H1 (cell line): Measurements from ENCODE around the gene MMP21. TPM values are rescaled to one million over a fixed set of nuclear protein-coding genes. Genes with fewer than 3 reads are reported as not detected.

Experiments used
- CTCF ChIA-PET: fragments of 300-600 bp; sonication (Branson Sonifier 250); formaldehyde crosslinking; loops from one replicate; lab custom pipeline; 2021; ENCODE audit not compliant: partially characterized antibody; lab: Charles Lee
- POLR2A ChIA-PET: fragments of 300-600 bp; sonication (Branson Sonifier 250); formaldehyde crosslinking; loops from one replicate; lab custom pipeline; 2021; ENCODE audit warnings: inconsistent platforms; ENCODE audit not compliant: partially characterized antibody; lab: Charles Lee
- DNase-seq, 2 experiments: peaks; one replicate each; pipeline versions ENCODE4 v3.0.0 to v3.0.0-alpha.2; 2010 to 2022; ENCODE audit warnings: low spot score in 2 of 2, low read depth in 1 of 2, mixed read lengths in 1 of 2
- FAIRE-seq: peaks from 2 replicates; lab custom pipeline; 2011; peaks lifted over from hg19 to GRCh38; lab: Jason Lieb, UNC
- H2AFZ ChIP-seq: 2 replicates; pipeline ENCODE4 v1.8.1; 2012; ENCODE audit warnings: low read length, inconsistent platforms
- H2AK5ac ChIP-seq: 2 replicates; pipeline ENCODE4 v1.6.1; 2013; ENCODE audit warnings: low read depth, low read length
- H2BK120ac ChIP-seq: replicated peaks from 2 replicates; pipeline ENCODE3; 2013; ENCODE audit warnings: low read depth, low read length, inconsistent platforms
- H2BK12ac ChIP-seq: 2 replicates; pipeline ENCODE4 v1.6.1; 2013; ENCODE audit warnings: low read depth, low read length
- H2BK15ac ChIP-seq: 2 replicates; pipeline ENCODE4 v1.6.1; 2013; ENCODE audit warnings: low read length
- H2BK20ac ChIP-seq: 2 replicates; pipeline ENCODE4 v1.6.1; 2013; ENCODE audit warnings: low read length
- H2BK5ac ChIP-seq: 2 replicates; pipeline ENCODE4 v1.6.1; 2013; ENCODE audit warnings: low read depth, low read length
- H3K14ac ChIP-seq: 2 replicates; pipeline ENCODE4 v1.6.1; 2013; ENCODE audit warnings: inconsistent platforms; ENCODE audit not compliant: insufficient read length
- H3K18ac ChIP-seq: 2 replicates; pipeline ENCODE4 v1.6.1; 2013; ENCODE audit warnings: low read length; ENCODE audit errors: extremely low read depth
- H3K23ac ChIP-seq: 2 replicates; pipeline ENCODE4 v1.6.1; 2013; ENCODE audit warnings: inconsistent platforms; ENCODE audit not compliant: insufficient read length
- H3K23me2 ChIP-seq: 2 replicates; pipeline ENCODE4 v1.6.1; 2013; ENCODE audit warnings: low read depth, low read length
- H3K27ac ChIP-seq: 2 replicates; pipeline ENCODE4 v1.6.1; 2011; ENCODE audit warnings: low read depth, low read length, inconsistent platforms
- H3K27me3 ChIP-seq, 4 experiments: replicated peaks in 1 of 4; 1 replicate in 1 of 4; 2 replicates in 3 of 4; pipeline versions ENCODE4 v1.6.1 to v1.8.1; 2011 to 2013; ENCODE audit warnings: low read length in 3 of 4, mild to moderate bottlenecking in 3 of 4, inconsistent platforms in 2 of 4, mixed read lengths in 2 of 4, moderate library complexity in 1 of 4; ENCODE audit not compliant: control insufficient read depth in 3 of 4, insufficient read depth in 3 of 4; ENCODE audit errors: extremely low read depth in 1 of 4
- H3K36me3 ChIP-seq, 4 experiments: 2 replicates each; pipeline versions ENCODE4 v1.6.1 to v1.8.1; 2011 to 2013; ENCODE audit warnings: mild to moderate bottlenecking in 4 of 4, low read length in 3 of 4, moderate library complexity in 2 of 4, control low read depth in 1 of 4, inconsistent platforms in 1 of 4; ENCODE audit not compliant: insufficient read depth in 4 of 4, control insufficient read depth in 2 of 4
- H3K4ac ChIP-seq: replicated peaks from 2 replicates; pipeline ENCODE3; 2013; ENCODE audit warnings: low read length, low read depth, mixed read lengths, inconsistent platforms; ENCODE audit not compliant: insufficient read length
- H3K4me1 ChIP-seq, 4 experiments: replicated peaks in 1 of 4; 1 replicate in 1 of 4; 2 replicates in 3 of 4; pipeline versions ENCODE4 v1.6.1 to v1.8.1; 2011 to 2013; ENCODE audit warnings: low read length in 3 of 4, inconsistent platforms in 2 of 4, mixed read lengths in 1 of 4; ENCODE audit not compliant: insufficient read depth in 4 of 4, control insufficient read depth in 3 of 4
- H3K4me2 ChIP-seq, 2 experiments: 2 replicates each; pipeline versions ENCODE4 v1.6.1 to v1.8.1; 2011 to 2013; ENCODE audit warnings: low read depth in 2 of 2, low read length in 2 of 2, control low read depth in 1 of 2, inconsistent platforms in 1 of 2, mild to moderate bottlenecking in 1 of 2; ENCODE audit not compliant: insufficient read depth in 1 of 2
- H3K4me3 ChIP-seq, 4 experiments: fragments of 200-600, 300-600 bp in 1 of 4; sonication (generic), shearing (Covaris generic), sonication (Bioruptor Twin) in 1 of 4; 2 replicates each; pipeline versions ENCODE4 v1.5.1 to v1.8.1; 2011 to 2016; ENCODE audit warnings: low read length in 4 of 4, low read depth in 3 of 4, control low read depth in 2 of 4, inconsistent platforms in 2 of 4, mild to moderate bottlenecking in 2 of 4, mixed read lengths in 1 of 4, moderate library complexity in 1 of 4; ENCODE audit not compliant: insufficient read depth in 2 of 4; ENCODE audit errors: extremely low read depth in 1 of 4
- H3K56ac ChIP-seq: replicated peaks from 2 replicates; pipeline ENCODE3; 2013; ENCODE audit warnings: low read depth, mild to moderate bottlenecking, mixed read lengths, low read length, inconsistent platforms; ENCODE audit not compliant: insufficient read length
- H3K79me1 ChIP-seq: 2 replicates; pipeline ENCODE4 v1.6.1; 2013; ENCODE audit warnings: low read depth, low read length, control low read depth
- H3K79me2 ChIP-seq, 2 experiments: 2 replicates each; pipeline versions ENCODE4 v1.6.1 to v1.8.1; 2012 to 2013; ENCODE audit warnings: low read length in 2 of 2, mild to moderate bottlenecking in 2 of 2, inconsistent platforms in 1 of 2; ENCODE audit not compliant: insufficient read depth in 2 of 2, control insufficient read depth in 1 of 2
- H3K9ac ChIP-seq, 4 experiments: replicated peaks in 1 of 4; 1 replicate in 1 of 4; 2 replicates in 3 of 4; pipeline versions ENCODE4 v1.6.1 to v1.8.1; 2011 to 2013; ENCODE audit warnings: low read depth in 3 of 4, low read length in 3 of 4, control low read depth in 2 of 4, mild to moderate bottlenecking in 2 of 4, moderate library complexity in 2 of 4, inconsistent platforms in 1 of 4; ENCODE audit errors: extremely low read depth in 1 of 4
- H3K9me3 ChIP-seq, 2 experiments: 2 replicates each; pipeline versions ENCODE4 v1.6.1 to v1.8.1; 2012 to 2013; ENCODE audit warnings: mild to moderate bottlenecking in 2 of 2, moderate library complexity in 2 of 2, control low read depth in 1 of 2, inconsistent platforms in 1 of 2, low read depth in 1 of 2, low read length in 1 of 2, mixed read lengths in 1 of 2; ENCODE audit not compliant: insufficient read depth in 2 of 2
- H4K20me1 ChIP-seq, 2 experiments: replicated peaks in 1 of 2; 2 replicates each; pipeline versions ENCODE3 to v1.8.1; 2011 to 2013; ENCODE audit warnings: inconsistent platforms in 2 of 2, low read length in 2 of 2, mild to moderate bottlenecking in 1 of 2; ENCODE audit not compliant: insufficient read depth in 2 of 2, control insufficient read depth in 1 of 2
- H4K5ac ChIP-seq: 2 replicates; pipeline ENCODE4 v1.6.1; 2013; ENCODE audit warnings: low read length, low read depth, mixed read lengths, inconsistent platforms; ENCODE audit not compliant: insufficient read length
- H4K8ac ChIP-seq: 2 replicates; pipeline ENCODE4 v1.8.0; 2013; ENCODE audit warnings: mild to moderate bottlenecking, moderate library complexity, low read length, inconsistent platforms; ENCODE audit not compliant: insufficient read depth; ENCODE audit errors: extremely low read depth
- H4K91ac ChIP-seq: replicated peaks from 2 replicates; pipeline ENCODE3; 2013; ENCODE audit warnings: low read length, mixed read lengths, inconsistent platforms; ENCODE audit not compliant: insufficient read length
- CBX5 ChIP-seq: fragments of 300-800, 300-1000 bp; sonication (generic); IDR thresholded peaks from 2 replicates; pipeline ENCODE4 v1.7.1; 2016; ENCODE audit warnings: antibody characterized with exemption, low read length, low read depth
- CHD1 ChIP-seq: IDR thresholded peaks from 2 replicates; pipeline ENCODE4 v1.6.1; 2012; ENCODE audit warnings: low read depth, low read length, improper control_type of control experiment
- CHD2 ChIP-seq: IDR thresholded peaks from 2 replicates; pipeline ENCODE4 v1.6.1; 2012; ENCODE audit warnings: low read length, improper control_type of control experiment
- CTBP2 ChIP-seq: IDR thresholded peaks from 2 replicates; pipeline ENCODE4 v1.7.0; 2011; ENCODE audit warnings: borderline replicate concordance, mild to moderate bottlenecking, moderate library complexity, mixed read lengths, low read length; ENCODE audit not compliant: insufficient read depth, insufficient read length
- CTCF ChIP-seq, 3 experiments: IDR thresholded peaks; 1 replicate in 2 of 3; 2 replicates in 1 of 3; pipeline versions ENCODE4 v1.5.1 to v1.6.1; 2011; ENCODE audit warnings: low read length in 3 of 3, mild to moderate bottlenecking in 3 of 3, inconsistent platforms in 2 of 3, low read depth in 1 of 3, moderate library complexity in 1 of 3; ENCODE audit not compliant: insufficient read depth in 1 of 3; ENCODE audit errors: control extremely low read depth in 1 of 3
- EP300 ChIP-seq, 2 experiments: IDR thresholded peaks; 1 replicate in 1 of 2; 2 replicates in 1 of 2; pipeline ENCODE4 v1.6.1; 2011 to 2012; ENCODE audit warnings: low read depth in 2 of 2, low read length in 2 of 2, mild to moderate bottlenecking in 2 of 2, borderline replicate concordance in 1 of 2, inconsistent platforms in 1 of 2, moderate library complexity in 1 of 2
- HDAC6 ChIP-seq: IDR thresholded peaks from one replicate; pipeline ENCODE4 v1.7.1; 2012; ENCODE audit warnings: low read depth, mild to moderate bottlenecking, inconsistent platforms, low read length, moderate library complexity
- JUND ChIP-seq: IDR thresholded peaks from 2 replicates; pipeline ENCODE4 v1.6.1; 2011; ENCODE audit warnings: mild to moderate bottlenecking, improper control_type of control experiment, low read length
- NANOG ChIP-seq: IDR thresholded peaks from 2 replicates; pipeline ENCODE4 v1.6.1; 2011; ENCODE audit warnings: low read length, low read depth, mild to moderate bottlenecking, inconsistent platforms; ENCODE audit not compliant: insufficient read depth, poor library complexity, severe bottlenecking
- SUZ12 ChIP-seq: fragments of 200-600 bp; sonication (generic); IDR thresholded peaks from 2 replicates; pipeline ENCODE4 v1.6.1; 2012; ENCODE audit warnings: mild to moderate bottlenecking, inconsistent platforms, low read length, moderate library complexity, mixed read lengths
- TAF7 ChIP-seq: optimal IDR thresholded peaks from 2 replicates; pipeline ENCODE3; 2011; ENCODE audit warnings: low read depth, mild to moderate bottlenecking, inconsistent platforms, low read length, moderate library complexity, borderline replicate concordance
- WGBS, 2 experiments: shearing (Covaris generic) in 1 of 2; methylation state at CpG; one replicate each; pipeline versions ENCODE4 v1.1.6 to v1.1.7; 2013 to 2015; ENCODE audit warnings: low lambda C conversion rate in 2 of 2, mixed read lengths in 2 of 2, inconsistent platforms in 1 of 2, low coverage in 1 of 2, missing lambda C conversion rate in 1 of 2; ENCODE audit not compliant: insufficient replicate concordance in 2 of 2, insufficient coverage in 1 of 2, insufficient read length in 1 of 2; ENCODE audit errors: extremely low coverage in 1 of 2, missing lambda C conversion rate in 1 of 2; 5-methylcytosine and 5-hydroxymethylcytosine counted together
- polyA plus RNA-seq, 7 experiments: library from polyadenylated mRNA; depleted of rRNA in 3 of 7; stranded (reverse) in 5 of 7; unstranded in 2 of 7; fragments of >200 nt in 5 of 7; fragments of 200-250 nt in 2 of 7; gene quantifications; 1 replicate in 5 of 7; 2 replicates in 1 of 7; 4 replicates in 1 of 7; pipeline versions ENCODE4 v1.2.1 to v1.2.3, GENCODE V29; 2011 to 2013; ENCODE audit warnings: missing spikeins in 2 of 7, mixed read lengths in 2 of 7
- total RNA-seq: library from RNA; stranded (reverse); fragmentation: NEBNext Ultra II Directional; extraction: Animal tissue kit (Norgen Biotek cat#: 25700); gene quantifications from 2 replicates; pipeline ENCODE4 v1.2.1, GENCODE V29; 2021

MMP21 gene
- total and polyA plus RNA-seq, 2 of the 8 experiments (the other 6 are each of a cell fraction or from before 2014, with no cell fraction given) = not detected

- Histone ChIP-seq H3K18ac (no peak overlapping the region), H3K56ac (no peak overlapping the region), H3K4ac (no peak overlapping the region), H2BK120ac (no peak overlapping the region), H3K9ac (no peak overlapping the region), H3K27me3 (no peaks in the 10 kb centered on the region), H2AFZ (no peak overlapping the region), H2AK5ac (no peak overlapping the region), H3K4me1 (no peaks in the 10 kb centered on the region), H3K23me2 (no peaks in the 10 kb centered on the region), H3K14ac (no peak overlapping the region), H4K20me1 (no peaks in the 10 kb centered on the region), H3K4me2 (no peak overlapping the region), H4K8ac (no peak overlapping the region), H3K36me3 (no peaks in the 10 kb centered on the region), H2BK15ac (no peak overlapping the region), H3K4me3 (no peak overlapping the region), H2BK20ac (no peak overlapping the region), H3K9me3 (no peaks in the 10 kb centered on the region), H3K23ac (no peak overlapping the region), H2BK5ac (no peak overlapping the region), H3K79me1 (no peaks in the 10 kb centered on the region), H4K5ac (no peak overlapping the region), H2BK12ac (no peak overlapping the region), H3K79me2 (no peaks in the 10 kb centered on the region), H4K91ac (no peak overlapping the region), H3K27ac (no peak overlapping the region)
- DNase-seq (no peak), FAIRE-seq (no peak)
- ChIA-PET CTCF (interaction anchor here (0.6 to 1.4 kb wide), 4 partner anchors 11 to 717 kb away, joined by 3 to 4 read pairs (median 4); no protein-coding TSS in a partner anchor), POLR2A (interaction anchor here (1.0 to 1.6 kb wide), 3 partner anchors 9 to 46 kb away, joined by 3 to 5 read pairs (median 4); no protein-coding TSS in a partner anchor)
- WGBS, 2 experiments = 94% methylated on average over 11 of the region's 11 CpGs; no CpG with 5 or more reads in 1 of the 2 experiments
- TF ChIP-seq HDAC6 = no peak
- TF ChIP-seq CBX5 = no peak
- TF ChIP-seq CTBP2 = no peak
- TF ChIP-seq SUZ12 = no peak
- TF ChIP-seq CHD2 = no peak
- no peak for TF ChIP-seq EP300 (IDR thresholded peaks at IDR 0.05; ENCODE audit: borderline replicate concordance in 1 of 2, low read depth in 2 of 2, low read length in 2 of 2)
- no peak for TF ChIP-seq JUND
- no peak for TF ChIP-seq TAF7
- TF ChIP-seq NANOG = no peak
- TF ChIP-seq CTCF (IDR thresholded peaks at IDR 0.05; ENCODE audit: control extremely low read depth in 1 of 3, insufficient read depth in 1 of 3, low read depth in 1 of 3, low read length in 3 of 3) = no peak
- no peak for TF ChIP-seq CHD1
These were observed 7.0 kb upstream of the MMP21 start for GRCh38 chr10:125782616-125783015.
